ENCODE measurements around the gene TEX55.

DNA sequence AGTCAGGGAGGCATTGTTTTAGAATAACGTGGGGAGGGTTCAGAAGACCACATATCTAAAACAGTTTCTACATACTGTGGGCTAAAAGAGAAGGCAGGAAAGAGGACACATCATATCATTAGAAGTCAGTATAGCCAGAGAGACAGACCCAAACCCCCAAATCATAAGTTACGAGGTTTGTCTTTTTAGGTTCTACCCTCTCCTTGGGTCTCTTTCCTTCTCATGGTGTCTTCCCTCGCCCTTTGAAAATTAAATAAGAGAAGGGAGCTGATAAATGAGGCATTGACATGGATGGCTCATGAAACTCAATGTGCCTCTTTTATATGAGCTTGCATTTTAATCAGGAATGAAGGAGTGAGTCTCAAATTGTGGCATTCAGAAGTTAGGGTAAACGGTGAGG is 30.8 kb downstream of the TEX55 start:
- TF ChIP-seq POLR2A (IDR thresholded peaks at IDR 0.05) = no peak
- TF ChIP-seq, protein P1, sequence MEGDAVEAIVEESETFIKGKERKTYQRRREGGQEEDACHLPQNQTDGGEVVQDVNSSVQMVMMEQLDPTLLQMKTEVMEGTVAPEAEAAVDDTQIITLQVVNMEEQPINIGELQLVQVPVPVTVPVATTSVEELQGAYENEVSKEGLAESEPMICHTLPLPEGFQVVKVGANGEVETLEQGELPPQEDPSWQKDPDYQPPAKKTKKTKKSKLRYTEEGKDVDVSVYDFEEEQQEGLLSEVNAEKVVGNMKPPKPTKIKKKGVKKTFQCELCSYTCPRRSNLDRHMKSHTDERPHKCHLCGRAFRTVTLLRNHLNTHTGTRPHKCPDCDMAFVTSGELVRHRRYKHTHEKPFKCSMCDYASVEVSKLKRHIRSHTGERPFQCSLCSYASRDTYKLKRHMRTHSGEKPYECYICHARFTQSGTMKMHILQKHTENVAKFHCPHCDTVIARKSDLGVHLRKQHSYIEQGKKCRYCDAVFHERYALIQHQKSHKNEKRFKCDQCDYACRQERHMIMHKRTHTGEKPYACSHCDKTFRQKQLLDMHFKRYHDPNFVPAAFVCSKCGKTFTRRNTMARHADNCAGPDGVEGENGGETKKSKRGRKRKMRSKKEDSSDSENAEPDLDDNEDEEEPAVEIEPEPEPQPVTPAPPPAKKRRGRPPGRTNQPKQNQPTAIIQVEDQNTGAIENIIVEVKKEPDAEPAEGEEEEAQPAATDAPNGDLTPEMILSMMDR (IDR thresholded peaks at IDR 0.05) = no peak

All from esophagus squamous epithelium (tissue), 4 donors.